Colon (tissue), 2 donors: ENCODE measurements around the gene DNAH8.
"Not testable (repeated sequence)": the region's sequence is repeated elsewhere in the genome, so short reads cannot be mapped to it uniquely, and the experiment has no call there.

ENCODE experiments used
- FAIRE-seq: peaks from 2 replicates; lab custom pipeline; 2012; peaks lifted over from hg19 to GRCh38; lab: Jason Lieb, UNC
- donor health status: control.
- donor health status: control.

DNAH8 gene

DNA sequence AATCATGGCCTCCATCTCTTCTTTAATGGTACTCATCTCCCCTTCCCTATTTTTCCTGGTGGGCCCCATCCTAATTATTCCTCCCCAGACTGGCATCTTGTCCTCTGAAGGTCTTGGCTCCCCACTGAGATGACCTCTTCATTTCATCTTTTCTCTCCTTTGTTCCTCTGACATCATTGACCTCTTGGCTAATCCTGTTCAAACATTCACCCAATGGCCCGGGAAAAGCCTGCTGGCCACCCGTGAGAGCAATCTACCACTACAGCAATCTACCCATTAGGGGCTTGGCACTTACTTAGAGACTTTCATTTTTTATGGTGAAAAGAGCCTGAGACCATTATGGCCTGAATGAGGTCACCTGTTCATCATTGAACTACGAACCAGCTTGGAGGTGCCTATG is 130.8 kb downstream of the DNAH8 start:
- FAIRE-seq = no peak

DNA sequence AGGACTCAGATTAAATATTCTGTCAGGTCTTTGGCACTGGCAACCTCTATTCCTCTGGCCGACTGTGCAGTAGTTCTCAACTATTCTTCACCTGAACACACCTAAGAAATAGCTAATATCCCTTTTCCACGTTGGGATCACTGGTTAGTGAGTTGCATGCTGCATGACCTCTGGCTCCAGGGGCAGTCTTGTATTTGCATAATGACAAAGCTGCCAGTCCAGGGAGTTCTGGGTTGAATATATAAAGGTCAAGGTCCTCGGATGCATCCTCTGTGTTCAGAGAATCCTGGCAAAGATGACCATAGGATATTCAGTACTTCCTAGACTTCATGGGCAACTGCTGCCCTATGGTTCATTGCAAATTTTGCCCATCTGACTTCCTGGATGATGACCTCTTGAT is 131.2 kb downstream of the DNAH8 start:
- FAIRE-seq = no peak

DNA sequence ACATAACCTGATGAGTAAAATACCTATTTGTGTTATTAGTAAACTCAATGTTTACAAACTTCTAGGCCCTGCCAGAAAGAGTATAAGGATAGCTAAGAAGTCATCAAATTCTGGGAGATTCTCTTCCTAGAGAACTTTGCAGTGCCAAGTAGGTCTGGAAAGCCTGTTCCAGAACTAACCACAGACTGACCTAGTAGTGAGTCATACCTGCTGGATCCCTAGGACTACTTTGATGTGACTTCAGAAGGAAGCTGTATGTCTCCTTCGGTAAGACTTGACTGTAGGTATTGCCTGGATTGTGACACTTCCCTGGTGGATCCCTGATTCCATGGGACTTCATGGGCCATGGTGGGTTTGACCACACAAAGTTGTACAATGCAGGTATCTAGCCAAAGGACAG is 131.7 kb downstream of the DNAH8 start:
- FAIRE-seq = no peak

DNA sequence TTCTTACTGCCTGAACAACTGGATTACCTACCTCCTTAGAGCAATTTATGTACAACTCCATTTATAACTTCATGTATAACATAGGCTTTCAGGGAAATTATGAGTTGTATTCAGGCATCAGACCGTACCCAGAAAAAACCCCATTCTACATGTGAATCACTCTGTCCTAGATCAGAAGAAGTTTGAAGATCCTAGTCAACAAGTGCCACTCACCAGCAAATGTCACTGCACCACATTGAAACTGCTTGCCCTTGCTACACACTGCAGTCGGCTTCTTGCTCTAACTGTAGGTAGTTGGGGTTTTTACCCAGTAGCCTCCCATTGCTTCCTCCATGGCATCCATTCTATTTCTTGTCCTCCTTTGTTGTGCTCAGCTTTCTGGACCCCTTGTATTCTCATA is 132.4 kb downstream of the DNAH8 start:
- no peak for FAIRE-seq

DNA sequence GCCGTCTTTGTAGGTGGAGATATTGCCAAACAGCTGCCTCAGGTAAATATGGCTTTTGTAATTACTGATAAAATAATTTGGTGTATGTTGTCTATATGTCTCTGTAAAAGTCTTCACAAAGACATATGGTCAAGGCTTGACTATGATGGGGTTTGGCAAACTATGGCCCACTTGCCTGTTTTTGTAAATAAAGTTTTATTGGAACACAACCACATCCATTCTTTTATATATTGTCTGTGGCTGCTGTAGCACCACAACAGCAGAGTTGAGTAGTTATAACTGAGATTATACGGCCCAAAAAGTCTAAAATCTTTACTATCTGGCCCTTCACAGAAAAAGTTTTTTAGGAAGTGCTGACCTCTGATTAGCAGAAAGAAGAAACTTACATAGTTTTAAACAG is 133.6 kb downstream of the DNAH8 start:
- FAIRE-seq = no peak

DNA sequence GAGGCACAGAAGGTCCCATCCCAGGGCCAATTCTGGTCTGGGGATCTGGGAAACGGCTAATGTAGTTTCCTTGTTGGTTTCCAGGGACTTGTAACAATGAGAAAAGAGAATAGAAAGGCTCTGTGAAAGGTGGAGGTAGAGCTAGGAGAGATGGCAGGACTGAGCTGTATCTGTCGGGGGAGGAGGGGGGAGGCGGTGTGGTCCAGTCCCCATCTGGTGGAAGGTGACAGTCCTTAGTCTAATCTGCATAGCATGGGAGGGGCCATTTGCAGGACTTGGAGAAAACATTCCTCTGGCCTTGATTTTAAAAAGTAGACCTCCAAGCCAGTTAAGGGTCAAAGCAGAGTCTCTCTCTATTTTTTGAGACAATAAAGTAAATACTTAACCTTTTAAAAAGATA is 137.1 kb downstream of the DNAH8 start:
- no peak for FAIRE-seq

DNA sequence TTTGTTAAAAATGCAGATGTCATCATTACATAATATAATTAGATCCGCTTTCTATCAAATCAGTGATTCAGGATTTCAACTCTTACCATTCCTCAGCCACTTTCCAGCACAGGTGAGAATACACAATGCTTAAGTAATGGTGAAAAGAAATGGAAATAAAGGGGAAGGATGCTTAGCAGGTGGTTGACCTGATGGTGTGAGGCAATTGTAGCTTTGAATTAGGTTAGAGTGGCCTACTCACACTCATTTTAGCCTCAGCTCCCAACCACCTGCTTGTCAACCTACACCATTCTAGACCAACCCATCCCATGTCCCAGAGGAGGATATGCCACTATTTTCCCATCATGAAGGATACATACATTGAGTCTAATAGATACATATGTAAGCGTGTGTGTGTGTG is 138.1 kb downstream of the DNAH8 start:
- no peak for FAIRE-seq

DNA sequence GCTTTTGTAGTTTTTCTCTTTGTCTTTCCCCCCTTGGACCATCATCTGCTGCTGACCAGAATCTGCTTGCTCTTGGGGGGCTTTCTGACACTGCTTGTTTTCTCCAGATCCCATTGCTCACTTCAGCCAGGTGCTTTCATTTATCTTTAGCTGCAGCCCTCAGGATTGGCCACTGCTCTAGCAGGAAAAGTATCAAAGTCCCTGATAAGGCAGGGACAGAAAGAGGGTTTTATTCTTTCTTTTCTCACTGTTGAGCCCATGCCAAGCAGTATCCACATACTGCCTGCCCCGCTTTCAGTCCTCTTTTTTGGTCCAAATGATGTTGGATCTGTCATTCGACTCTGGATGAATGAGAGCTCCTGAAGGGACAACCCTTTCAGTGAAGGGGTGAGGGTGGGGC is 141.4 kb downstream of the DNAH8 start:
- no peak for FAIRE-seq

DNA sequence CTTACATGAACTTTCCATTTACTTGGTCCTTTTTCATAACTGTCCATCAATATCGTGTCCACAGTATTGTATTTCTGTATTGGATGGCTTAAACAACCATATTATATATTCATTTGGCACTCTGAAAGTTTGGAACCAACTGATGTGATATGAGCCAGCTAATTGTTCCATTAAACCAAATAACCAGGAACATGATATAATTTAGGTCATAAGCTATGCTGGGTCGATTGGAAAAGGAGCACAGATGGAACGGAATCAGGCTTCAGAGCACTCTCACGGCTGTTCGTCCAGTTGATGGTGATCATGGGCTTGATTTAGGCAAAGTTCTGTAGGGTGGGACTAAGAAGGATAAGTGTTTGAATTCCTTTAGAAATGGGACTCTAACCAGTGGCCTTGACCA is 142.7 kb downstream of the DNAH8 start:
- FAIRE-seq = no peak

DNA sequence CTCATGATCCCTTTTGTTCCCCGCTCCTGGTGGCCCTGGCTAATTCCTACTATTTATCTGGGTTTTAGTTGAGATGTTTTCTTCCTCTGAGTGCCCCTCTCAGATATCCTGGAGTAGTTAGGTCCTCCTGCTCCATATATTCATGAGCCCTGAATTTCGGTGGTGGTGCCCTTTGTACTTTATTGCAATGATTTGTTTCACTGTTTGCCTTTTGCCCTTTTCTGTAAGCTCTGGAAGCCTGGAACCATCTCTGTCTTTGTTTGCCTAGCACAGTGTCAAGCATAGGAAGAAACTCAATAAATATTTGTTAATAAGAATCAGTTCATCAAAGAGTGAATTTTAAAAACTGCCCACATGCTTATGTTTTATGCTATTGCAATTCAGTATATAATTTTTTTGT is 144.9 kb downstream of the DNAH8 start:
- no peak for FAIRE-seq

DNA sequence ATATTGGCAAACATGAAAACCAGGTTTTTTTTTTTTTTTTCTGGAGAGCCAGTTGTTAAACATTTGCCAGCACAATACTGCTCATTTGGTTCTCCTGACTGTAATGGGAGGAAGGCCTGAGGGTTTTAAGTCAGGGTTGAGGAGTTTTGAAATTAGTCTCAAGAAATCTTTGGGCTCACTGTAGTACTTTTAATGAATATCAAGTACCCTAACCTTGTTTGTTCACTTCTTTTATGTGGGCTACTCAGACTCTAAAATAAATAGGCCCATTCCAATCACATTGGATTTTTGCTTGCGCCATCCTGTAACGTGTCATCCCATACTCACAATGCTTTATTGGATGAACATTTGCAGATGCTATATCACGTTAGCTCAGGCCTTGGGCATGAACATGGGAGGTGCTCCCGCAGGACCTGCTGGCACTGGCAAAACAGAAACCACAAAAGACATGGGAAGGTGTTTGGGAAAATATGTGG is 146.9 kb downstream of the DNAH8 start:
- FAIRE-seq = no peak

DNA sequence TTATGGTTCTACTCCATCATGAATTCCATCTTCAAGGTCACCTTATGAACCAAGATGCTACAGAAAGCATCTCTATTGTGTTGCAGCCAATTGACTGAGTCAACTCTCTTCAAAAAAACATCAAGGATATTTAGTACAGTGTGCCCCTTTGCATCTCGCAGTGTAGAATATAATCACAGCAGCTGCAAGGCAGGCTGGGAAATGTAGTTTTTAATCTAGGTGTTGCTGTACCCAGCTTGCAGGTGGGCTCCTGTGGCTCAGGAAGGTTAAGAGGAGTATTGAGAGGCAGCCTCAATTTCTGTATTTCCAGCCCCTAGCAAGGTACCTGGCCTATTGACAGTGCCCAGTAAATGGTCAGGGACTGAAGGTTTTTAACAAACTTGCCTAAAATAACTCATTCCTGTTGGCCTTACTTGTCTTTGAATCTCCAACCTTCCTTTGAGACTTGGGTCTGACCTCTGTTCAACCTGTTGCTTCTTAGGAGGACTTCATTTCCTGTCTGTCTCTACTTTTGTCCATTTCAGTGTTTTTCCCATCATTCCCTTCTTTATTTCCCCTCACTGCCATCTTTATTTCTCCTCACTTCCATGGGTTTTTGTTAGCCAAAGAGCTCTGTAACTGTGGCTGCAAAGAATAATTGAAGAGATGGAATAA is 150.5 kb downstream of the DNAH8 start:
- FAIRE-seq = no peak

DNA sequence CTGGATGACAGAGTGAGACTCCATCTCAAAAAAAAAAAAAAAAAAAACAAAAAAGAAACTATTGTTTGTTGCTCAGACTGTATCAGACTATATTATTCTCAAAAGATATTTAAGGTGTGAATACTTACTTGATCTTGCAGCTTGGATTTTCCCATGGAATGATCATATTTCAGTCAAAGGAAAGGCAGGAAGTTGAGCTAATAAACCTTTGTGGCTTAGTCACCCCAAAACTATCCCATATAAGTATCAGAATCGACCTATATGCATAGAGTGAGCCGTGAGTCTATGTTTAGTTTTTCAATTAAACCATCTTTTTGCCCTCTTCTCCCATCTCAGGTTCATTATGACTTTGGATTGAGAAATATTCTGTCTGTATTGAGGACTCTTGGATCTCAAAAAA is 152.6 kb downstream of the DNAH8 start:
- FAIRE-seq = no peak

DNA sequence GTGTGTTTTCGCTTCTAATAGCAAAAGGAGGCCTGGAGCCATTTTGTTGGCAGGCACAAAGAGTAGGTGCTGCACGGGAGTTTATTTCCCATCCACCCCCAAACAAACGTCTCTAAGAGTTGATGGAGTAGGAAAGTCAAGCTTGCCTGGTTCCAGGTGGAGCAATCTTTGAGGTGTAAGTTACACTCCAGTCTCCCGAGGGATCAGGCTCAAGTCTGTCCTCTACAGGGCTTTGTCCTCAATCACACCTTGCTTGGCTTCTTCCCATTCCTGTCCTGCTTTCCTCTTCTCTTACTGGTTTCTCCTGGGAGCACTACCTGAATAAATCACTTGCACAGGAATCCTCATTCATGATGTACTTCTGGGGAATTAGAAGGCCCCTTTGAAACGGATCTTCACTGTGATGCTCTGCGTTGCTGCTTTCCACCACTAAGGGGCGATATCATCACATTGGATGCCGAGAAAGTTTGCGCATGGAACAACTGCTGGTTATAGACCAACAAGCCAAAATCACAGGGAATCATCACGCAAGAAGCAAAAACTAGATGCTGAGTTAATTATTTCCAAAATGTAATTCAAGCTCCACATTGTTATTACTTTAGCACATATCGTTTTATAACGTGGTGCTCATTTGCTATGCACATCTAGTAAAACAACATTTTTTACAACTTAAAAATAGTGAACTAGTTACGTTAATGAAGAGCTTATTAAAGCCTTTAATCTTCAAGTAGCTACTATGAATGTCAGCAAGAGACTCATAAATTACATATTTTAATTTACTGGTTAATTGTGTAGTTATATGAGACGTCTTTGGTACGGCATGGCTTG is 156.8 kb downstream of the DNAH8 start:
- peak; percentile 49 for FAIRE-seq

DNA sequence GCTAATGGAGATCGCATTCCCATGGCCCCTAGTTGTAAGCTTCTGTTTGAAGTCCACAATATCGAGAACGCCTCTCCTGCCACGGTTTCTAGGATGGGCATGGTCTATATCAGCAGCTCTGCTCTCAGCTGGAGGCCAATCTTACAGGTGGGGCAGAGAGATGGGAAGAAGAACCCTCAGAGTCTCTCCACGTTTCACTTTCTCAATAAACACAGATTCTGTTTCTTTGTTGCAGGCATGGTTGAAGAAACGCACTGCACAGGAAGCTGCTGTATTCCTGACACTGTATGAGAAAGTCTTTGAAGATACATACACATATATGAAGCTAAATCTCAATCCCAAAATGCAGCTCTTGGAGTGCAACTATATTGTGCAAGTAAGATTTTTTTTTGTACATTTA is 157.9 kb downstream of the DNAH8 start:
- FAIRE-seq = no peak

DNA sequence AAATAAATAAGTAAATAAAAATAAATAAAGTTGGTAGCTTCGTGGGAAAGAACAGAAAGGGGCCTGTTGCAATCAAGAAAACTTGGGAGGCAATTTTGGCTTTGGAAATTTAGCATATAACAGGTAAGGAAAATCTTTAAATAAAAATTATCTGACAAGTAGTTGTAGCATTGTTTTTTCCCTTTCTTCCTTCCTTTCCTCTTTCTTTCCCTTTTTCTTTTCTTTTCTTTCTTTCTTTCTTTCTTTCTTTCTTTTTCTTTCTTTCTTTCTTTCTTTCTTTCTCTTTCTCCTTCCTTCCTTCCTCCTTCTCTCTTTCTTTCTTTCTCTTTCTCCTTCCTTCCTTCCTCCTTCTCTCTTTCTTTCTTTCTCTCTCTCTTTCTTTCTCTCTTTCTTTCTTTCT is 158.7 kb downstream of the DNAH8 start:
- not testable (repeated sequence) for FAIRE-seq

DNA sequence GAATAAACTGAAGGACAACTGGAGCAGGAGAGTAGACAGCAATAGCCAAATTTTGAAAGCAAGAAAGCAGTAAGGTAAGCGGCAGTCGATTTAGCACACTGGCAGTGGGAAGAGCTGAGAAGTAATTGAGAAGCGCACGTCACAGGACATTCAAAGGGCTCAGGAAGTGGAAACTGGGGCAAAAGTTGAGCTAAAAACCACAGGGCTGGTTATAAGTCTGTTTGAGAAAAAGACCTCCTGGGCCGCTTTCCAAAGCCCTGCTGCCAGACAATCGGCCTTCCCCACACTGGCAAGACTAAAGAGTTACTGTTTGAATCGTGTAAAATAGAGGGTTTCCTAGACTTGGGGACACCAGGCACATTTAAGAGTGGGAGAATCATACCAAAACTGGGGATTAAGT is 161.4 kb downstream of the DNAH8 start:
- no peak for FAIRE-seq

DNA sequence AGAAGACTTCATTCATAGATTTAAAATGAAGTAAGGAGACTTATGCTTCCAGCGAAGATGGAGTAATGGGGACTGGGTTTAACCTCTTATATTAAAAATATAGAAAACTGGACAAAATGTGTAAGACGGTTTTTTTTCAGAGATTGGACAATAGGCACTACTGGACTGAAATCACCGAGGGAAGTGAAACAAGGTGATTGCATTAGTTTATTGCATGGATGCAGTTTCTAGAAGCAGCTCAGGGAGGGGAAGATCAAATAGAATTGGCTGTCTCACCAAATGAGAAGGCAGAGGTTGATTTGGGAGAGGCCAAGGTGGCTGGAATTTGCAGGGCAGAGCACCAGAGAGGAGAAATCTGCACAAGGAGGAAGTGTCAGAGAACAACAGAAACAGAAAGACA is 162.6 kb downstream of the DNAH8 start:
- FAIRE-seq = no peak

DNA sequence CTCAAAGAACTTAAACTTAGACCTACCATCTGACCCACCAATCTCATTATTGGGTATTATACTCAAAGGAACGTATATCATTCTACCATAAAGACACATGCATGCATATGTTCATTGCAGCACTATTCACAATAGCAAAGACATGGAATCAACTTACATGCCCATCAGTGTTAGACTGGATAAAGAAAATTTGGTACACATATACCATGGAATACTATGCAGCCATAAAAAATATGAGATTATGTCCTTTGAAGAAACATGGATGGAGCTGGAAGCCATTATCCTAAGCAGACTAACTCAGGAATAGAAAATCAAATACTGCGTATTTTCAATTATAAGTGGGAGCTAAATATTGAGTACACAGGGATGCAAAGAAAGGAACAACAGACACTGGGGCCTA is 167.0 kb downstream of the DNAH8 start:
- FAIRE-seq = no peak

DNA sequence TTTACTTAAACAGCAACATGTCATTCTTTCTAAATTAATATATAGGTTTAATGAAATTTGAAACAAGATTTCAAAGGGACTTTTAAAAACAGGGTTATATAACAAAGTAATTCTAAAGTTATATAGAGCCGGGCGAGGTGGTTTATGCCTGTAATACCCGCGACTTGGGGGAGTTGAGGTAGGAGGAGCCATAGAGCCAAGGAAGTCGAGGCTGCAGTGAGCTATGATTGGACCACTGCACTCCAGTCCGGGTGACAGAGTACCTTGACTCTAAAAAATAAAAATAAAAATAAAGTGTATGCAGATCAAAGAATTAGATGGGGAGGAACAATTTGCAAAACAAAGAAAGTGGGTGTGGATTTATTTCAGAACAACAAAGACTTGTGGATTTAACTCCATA is 182.4 kb downstream of the DNAH8 start:
- no peak for FAIRE-seq

DNA sequence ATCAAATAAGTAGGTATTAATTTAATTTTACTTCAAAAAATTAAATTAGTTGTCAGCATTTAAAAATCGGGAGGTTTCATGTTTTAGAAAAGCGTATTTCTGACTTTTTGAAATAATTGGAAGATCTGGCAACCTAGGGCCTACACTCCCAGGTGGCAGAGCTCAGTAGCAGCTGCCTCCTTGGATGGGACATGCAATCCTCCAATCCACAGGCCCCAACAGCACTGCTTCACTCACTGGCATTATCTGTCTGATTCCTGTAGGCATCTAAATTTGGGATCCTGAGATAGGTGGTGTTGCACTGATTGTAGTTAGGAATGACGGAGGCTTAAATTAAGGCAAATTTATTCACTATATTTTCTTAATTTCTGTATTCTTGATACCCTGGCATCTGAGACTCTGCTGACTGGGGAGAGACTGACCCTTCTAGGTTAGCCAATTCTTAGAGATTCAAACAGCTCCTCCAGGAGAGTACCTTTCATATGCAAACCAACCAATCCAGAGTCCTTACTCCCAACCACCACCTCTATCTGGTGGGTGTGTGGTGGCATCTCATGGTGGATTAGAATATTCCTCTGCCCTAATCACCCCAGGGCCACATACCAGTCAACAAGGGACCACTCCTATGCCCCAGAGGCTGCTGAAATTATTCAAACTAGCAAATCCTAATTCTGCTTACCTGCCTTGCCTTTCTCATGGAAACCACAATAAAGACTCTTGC is 186.9 kb downstream of the DNAH8 start:
- FAIRE-seq = no peak

DNA sequence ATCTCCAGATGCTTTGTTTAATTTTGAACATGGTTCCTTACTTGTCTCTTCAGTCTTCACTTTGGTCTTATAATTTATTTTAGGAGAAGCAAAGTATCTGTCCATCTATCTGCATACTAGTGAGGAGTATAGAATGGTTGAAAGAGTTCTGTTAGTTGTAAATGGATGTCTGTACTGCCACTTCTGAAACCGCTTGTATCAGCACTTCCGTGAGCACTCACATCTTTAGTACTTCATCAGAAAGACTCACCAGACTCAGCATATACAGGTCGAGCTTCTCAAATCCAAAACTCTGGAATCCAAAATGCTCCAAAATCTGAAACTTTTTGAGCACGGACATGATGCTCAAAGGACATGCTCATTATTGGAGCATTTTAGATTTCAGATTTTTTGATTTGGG is 191.5 kb downstream of the DNAH8 start:
- FAIRE-seq = no peak

DNA sequence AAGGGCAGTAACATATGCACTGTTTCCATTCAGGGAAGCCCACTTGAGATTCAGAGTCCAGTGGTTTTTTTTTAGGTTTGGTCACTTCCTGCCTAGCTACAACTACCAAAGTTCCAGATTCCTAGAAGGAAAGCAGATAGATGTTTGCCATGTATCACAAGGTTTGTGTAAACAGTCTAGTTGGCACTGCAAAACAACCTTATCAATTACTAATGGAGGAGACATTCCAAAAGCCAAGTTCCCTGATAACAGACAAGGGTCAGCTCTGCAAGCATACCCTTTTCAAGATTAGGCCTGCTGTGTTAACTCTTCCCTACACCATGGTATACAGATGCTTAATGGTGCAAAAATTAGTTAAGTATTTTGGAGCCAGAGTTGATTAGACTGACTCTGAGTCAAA is 192.2 kb downstream of the DNAH8 start:
- FAIRE-seq = no peak
